PFSK-1 (cell line): ENCODE results near the gene ALG9.

Experiments used
- POLR2AphosphoS5 ChIP-seq: IDR thresholded peaks from 2 replicates; pipeline ENCODE4 v1.6.1; 2012; ENCODE audit warnings: low read depth, mild to moderate bottlenecking, control low read depth, low read length, moderate library complexity
- TAF1 ChIP-seq: IDR thresholded peaks from 2 replicates; pipeline ENCODE4 v1.6.1; 2012; ENCODE audit warnings: low read length, control low read depth, borderline replicate concordance; ENCODE audit not compliant: insufficient read depth
- TF ChIP-seq, protein P1 (sequence below), 2 experiments: IDR thresholded peaks; 2 replicates each; pipeline versions ENCODE4 v1.6.1 to v1.8.0; 2011 to 2012; ENCODE audit warnings: low read depth in 2 of 2, low read length in 2 of 2, control low read depth in 1 of 2, inconsistent platforms in 1 of 2, mild to moderate bottlenecking in 1 of 2, moderate library complexity in 1 of 2; ENCODE audit not compliant: insufficient read depth in 1 of 2

DNA sequence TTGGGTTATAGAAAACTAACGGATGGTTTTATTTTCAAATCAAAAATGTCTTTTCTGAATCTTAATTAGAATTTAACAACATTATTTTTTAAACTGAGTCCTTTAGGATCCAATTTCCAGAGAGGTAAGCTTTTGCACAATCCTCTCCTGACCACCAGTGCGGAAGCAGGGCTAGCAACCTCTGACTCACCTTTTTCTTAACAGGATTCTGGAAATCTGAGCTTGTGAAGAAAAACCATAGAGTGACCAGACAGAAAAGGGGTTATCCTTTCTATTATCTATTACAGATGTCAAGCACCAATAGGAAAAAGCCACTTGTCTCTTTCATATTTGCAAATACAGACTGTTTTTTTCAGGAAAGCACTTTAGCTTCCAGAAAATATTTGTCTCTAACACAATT is 25.3 kb downstream of the ALG9 start:
- TF ChIP-seq POLR2AphosphoS5, result no peak
- TF ChIP-seq, protein P1, sequence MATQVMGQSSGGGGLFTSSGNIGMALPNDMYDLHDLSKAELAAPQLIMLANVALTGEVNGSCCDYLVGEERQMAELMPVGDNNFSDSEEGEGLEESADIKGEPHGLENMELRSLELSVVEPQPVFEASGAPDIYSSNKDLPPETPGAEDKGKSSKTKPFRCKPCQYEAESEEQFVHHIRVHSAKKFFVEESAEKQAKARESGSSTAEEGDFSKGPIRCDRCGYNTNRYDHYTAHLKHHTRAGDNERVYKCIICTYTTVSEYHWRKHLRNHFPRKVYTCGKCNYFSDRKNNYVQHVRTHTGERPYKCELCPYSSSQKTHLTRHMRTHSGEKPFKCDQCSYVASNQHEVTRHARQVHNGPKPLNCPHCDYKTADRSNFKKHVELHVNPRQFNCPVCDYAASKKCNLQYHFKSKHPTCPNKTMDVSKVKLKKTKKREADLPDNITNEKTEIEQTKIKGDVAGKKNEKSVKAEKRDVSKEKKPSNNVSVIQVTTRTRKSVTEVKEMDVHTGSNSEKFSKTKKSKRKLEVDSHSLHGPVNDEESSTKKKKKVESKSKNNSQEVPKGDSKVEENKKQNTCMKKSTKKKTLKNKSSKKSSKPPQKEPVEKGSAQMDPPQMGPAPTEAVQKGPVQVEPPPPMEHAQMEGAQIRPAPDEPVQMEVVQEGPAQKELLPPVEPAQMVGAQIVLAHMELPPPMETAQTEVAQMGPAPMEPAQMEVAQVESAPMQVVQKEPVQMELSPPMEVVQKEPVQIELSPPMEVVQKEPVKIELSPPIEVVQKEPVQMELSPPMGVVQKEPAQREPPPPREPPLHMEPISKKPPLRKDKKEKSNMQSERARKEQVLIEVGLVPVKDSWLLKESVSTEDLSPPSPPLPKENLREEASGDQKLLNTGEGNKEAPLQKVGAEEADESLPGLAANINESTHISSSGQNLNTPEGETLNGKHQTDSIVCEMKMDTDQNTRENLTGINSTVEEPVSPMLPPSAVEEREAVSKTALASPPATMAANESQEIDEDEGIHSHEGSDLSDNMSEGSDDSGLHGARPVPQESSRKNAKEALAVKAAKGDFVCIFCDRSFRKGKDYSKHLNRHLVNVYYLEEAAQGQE (IDR thresholded peaks at IDR 0.05; ENCODE audit: insufficient read depth in 1 of 2, low read depth in 2 of 2, low read length in 2 of 2), result no peak
- TF ChIP-seq TAF1, result no peak
